Neural progenitor cell (in vitro differentiated cells): ENCODE measurements around the gene SLC25A48.

Experiments used
- EZH2 ChIP-seq: fragments of 200-600 bp; sonication (generic); IDR thresholded peaks from 2 replicates; pipeline ENCODE4 v1.6.1; 2017; ENCODE audit warnings: antibody characterized with exemption, mild to moderate bottlenecking, moderate library complexity
- EZH2phosphoT487 ChIP-seq: fragments of 200-600 bp; sonication (generic); IDR thresholded peaks from 2 replicates; pipeline ENCODE4 v1.6.1; 2017; ENCODE audit warnings: antibody characterized with exemption
- TF ChIP-seq, protein P1 (sequence below): fragments of 200-600 bp; sonication (generic); IDR thresholded peaks from 2 replicates; pipeline ENCODE4 v1.5.1; 2017; ENCODE audit warnings: antibody characterized with exemption, mild to moderate bottlenecking

DNA sequence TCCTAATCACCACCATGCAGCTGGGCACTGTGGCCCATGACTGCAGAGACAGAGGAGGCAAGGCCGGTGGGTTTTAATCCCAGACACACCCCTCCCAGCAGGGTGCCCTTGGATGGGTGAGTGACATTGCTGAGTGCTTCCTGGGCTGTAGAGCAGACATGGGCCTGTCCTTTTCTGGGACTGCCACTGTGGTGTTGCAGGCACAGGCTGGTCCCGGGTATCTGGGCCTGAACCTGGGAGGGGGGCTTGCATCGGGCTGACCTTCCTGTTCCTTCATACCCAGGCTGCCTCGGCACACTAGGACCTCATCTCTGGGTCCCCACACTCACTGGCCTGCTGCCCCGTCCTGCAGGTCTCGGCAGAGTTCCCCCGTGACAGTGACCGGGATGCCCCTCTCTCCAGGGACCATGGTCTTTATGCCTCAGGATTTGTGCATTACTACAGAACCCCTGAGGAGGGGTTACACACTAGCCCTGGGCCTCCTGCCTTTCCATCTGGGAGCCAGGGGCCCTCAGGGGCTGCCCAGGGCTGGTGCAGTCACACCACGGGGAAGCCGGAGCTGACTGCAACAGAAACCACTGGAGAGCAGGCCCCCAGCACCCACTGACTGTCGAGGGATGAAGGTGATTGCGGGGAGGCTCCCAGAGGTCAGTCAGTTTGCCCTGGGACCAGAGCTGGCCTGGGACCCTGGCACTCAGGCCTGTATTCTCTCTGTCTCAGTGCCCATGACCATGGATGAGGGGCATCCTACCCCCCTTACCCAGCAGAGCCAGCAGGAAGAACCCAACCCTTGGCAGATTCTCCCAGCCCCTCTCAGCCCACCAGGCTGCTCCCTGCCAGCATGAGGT is 8.9 kb upstream of the SLC25A48 start:
- TF ChIP-seq, protein P1, sequence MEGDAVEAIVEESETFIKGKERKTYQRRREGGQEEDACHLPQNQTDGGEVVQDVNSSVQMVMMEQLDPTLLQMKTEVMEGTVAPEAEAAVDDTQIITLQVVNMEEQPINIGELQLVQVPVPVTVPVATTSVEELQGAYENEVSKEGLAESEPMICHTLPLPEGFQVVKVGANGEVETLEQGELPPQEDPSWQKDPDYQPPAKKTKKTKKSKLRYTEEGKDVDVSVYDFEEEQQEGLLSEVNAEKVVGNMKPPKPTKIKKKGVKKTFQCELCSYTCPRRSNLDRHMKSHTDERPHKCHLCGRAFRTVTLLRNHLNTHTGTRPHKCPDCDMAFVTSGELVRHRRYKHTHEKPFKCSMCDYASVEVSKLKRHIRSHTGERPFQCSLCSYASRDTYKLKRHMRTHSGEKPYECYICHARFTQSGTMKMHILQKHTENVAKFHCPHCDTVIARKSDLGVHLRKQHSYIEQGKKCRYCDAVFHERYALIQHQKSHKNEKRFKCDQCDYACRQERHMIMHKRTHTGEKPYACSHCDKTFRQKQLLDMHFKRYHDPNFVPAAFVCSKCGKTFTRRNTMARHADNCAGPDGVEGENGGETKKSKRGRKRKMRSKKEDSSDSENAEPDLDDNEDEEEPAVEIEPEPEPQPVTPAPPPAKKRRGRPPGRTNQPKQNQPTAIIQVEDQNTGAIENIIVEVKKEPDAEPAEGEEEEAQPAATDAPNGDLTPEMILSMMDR, result no peak
- TF ChIP-seq EZH2 (no peak), EZH2phosphoT487 (no peak)
